Testis (tissue), 3 donors: ENCODE measurements around the gene C17orf78. TPM values are rescaled to one million over a fixed set of nuclear protein-coding genes. Genes with fewer than 3 reads are reported as not detected.
"Not testable (repeated sequence)": the region's sequence is repeated elsewhere in the genome, so short reads cannot be mapped to it uniquely, and the experiment has no call there.

ENCODE experiments used
- DNase-seq: peaks from one replicate; pipeline ENCODE4 v3.0.0-alpha.2; 2019
- H3K27ac ChIP-seq, 2 donors: fragments of 200-600 bp; sonication (generic); one replicate each; pipeline ENCODE4 v1.5.1; 2019
- H3K27me3 ChIP-seq: fragments of 200-600 bp; sonication (generic); one replicate; pipeline ENCODE4 v1.5.1; 2019
- H3K36me3 ChIP-seq: fragments of 200-600 bp; sonication (generic); one replicate; pipeline ENCODE4 v1.5.1; 2017; ENCODE audit warnings: low read depth; ENCODE audit errors: missing control alignments
- H3K4me1 ChIP-seq: fragments of 200-600 bp; sonication (generic); one replicate; pipeline ENCODE4 v1.5.1; 2019
- H3K4me3 ChIP-seq, 2 donors: fragments of 200-600 bp; sonication (generic); one replicate each; pipeline ENCODE4 v1.5.1; 2017 to 2019
- H3K9me3 ChIP-seq: fragments of 200-600 bp; sonication (generic); one replicate; pipeline ENCODE4 v1.5.1; 2017
- CTCF ChIP-seq, 3 experiments: fragments of 450-650 bp in 2 of 3; fragments of 200-600 bp in 1 of 3; sonication (generic) in 1 of 3; IDR thresholded peaks; one replicate each; pipeline ENCODE4 v1.5.1; 2016 to 2019; ENCODE audit warnings: antibody characterized with exemption in 3 of 3, mild to moderate bottlenecking in 2 of 3, moderate library complexity in 1 of 3
- POLR2A ChIP-seq: fragments of 450-650 bp; IDR thresholded peaks from one replicate; pipeline ENCODE4 v1.6.1; 2017; ENCODE audit warnings: antibody characterized with exemption, mild to moderate bottlenecking, moderate library complexity
- WGBS, 2 donors: methylation state at CpG; one replicate each; pipeline ENCODE4 v1.1.5; 2018; 5-methylcytosine and 5-hydroxymethylcytosine counted together
- intact Hi-C: fragments of 100-400 bp; cut with DNase I; formaldehyde crosslinking; loops from one replicate; pipeline ENCODE4 v1.15.1; 2023; ENCODE audit warnings: low total_unique reads
- polyA plus RNA-seq: library from polyadenylated mRNA; stranded (reverse); fragments of 350-450 nt; fragmentation: Illumina TruSeq; extraction: RNeasy Lipid Tissue Mini Kit (QIAGEN cat#74804); gene quantifications from one replicate; pipeline ENCODE4 v1.2.3, GENCODE V29; 2014; ENCODE audit warnings: low read depth, low replicate concordance; ENCODE audit not compliant: insufficient read depth
- total RNA-seq, 2 donors: library from RNA; depleted of rRNA; stranded (reverse); fragments of >200 nt; gene quantifications; one replicate each; pipeline ENCODE4 v1.2.3, GENCODE V29; 2016

The C17orf78 gene
- total and polyA plus RNA-seq, 3 donors from 2014 or later, result 0.56 to 2.7 (median 2.0) TPM

DNA sequence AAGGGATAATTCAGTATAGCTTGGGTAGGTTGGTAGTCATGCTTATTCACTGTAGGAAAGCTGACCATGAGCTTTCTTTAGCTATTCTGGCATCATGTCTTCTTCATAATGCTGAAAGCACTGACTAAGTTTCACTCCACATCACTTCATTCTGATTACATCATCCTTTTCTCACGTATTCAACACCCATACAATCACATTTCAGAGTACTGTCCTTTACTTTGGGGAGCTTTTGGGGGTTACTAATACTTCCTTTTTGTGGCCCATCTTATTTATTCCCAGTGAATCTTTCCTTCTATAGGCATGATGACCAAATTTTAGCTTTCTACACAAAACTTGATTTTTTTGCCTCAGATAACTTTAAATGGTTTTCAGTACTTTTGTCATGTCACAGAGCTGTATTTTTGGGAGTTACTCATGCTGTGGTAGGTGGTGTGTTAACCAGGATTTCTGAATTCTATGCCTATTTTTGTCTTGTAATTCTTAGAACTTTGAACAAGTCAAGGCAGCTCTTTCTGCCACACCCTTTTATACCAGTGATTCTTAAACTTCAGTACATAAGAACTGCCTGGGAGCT, 54.4 kb downstream of the C17orf78 start:
- Histone ChIP-seq H3K4me3 (no peak overlapping the region), H3K4me1 (no peaks in the 10 kb centered on the region), H3K27ac (peak overlapping the region in 1 of 2 donors; percentile 47), H3K36me3 (no peaks in the 10 kb centered on the region), H3K9me3 (no peaks in the 10 kb centered on the region), H3K27me3 (no peaks in the 10 kb centered on the region)
- intact Hi-C loops, result no loop called here
- 82% methylated on average over 1 of the region's 1 CpG for WGBS, 2 donors
- no peak for DNase-seq
- TF ChIP-seq POLR2A (no peak), CTCF (IDR thresholded peaks at IDR 0.05) (no peak)

DNA sequence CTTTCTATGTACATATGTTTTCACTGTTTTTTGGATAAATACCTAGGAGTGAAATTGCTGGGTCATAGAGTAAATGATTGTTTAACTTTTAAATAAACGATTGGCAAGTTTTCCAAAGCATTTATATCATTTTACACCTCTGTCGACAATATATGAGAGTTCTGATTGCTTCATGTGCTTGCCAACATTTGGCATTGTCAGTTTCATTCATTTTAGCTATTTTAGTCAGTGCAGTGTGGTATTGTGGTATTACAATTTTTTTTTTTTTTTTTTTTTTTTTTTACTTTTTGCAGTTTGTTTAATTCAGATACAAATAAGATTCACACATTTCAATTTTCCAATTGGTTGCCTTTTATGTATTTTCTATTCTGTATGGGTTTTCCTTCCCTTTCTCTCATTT, 56.9 kb downstream of the C17orf78 start:
- no peak overlapping the region for H3K4me3 ChIP-seq
- no peaks in the 10 kb centered on the region for H3K36me3 ChIP-seq
- WGBS, 2 donors, result 87 to 97% methylated on average over 2 of the region's 2 CpGs
- intact Hi-C loops, result no loop called here
- no peak for DNase-seq
- H3K4me1 ChIP-seq, result no peaks in the 10 kb centered on the region
- H3K27me3 ChIP-seq, result no peaks in the 10 kb centered on the region
- no peak overlapping the region for H3K27ac ChIP-seq
- no peak for TF ChIP-seq CTCF (IDR thresholded peaks at IDR 0.05)
- no peak for TF ChIP-seq POLR2A
- H3K9me3 ChIP-seq, result no peaks in the 10 kb centered on the region

- TF ChIP-seq CTCF (IDR thresholded peaks at IDR 0.05), result peak in 2 of 3 experiments; percentile 9 to 10
- TF ChIP-seq POLR2A, result no peak
- H3K4me1 ChIP-seq, result no peaks in the 10 kb centered on the region
Measured at GRCh38 chr17:37438141-37438540, 62.4 kb downstream of the C17orf78 start.

DNA sequence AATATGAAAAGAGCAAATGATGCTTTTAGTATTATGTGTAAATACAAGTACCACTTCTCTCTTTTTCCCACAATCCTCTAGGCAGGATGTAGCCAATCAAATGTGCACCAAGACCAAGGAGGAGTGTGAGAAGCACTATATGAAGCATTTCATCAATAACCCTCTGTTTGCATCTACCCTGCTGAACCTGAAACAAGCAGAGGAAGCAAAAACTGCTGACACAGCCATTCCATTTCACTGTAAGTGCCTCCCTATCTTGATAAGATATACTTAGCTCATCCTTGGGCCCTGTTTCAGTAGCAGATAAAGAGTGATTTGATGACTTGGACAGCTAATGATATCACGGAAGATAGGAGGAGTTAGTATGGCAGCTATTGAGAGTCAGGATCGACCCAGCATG, 64.6 kb downstream of the C17orf78 start:
- WGBS, 2 donors, result 94 to 100% methylated on average over 2 of the region's 2 CpGs
- no peak for DNase-seq
- Histone ChIP-seq H3K4me1 (no peaks in the 10 kb centered on the region), H3K36me3 (no peaks in the 10 kb centered on the region), H3K4me3 (no peak overlapping the region), H3K9me3 (no peaks in the 10 kb centered on the region), H3K27ac (no peak overlapping the region), H3K27me3 (no peaks in the 10 kb centered on the region)
- intact Hi-C loops, result no loop called here
- TF ChIP-seq POLR2A, result no peak
- TF ChIP-seq CTCF (IDR thresholded peaks at IDR 0.05), result no peak

More at GRCh38 chr17:37438141-37438540, 62.4 kb downstream of the C17orf78 start:
- H3K27me3 ChIP-seq, result no peaks in the 10 kb centered on the region
- H3K36me3 ChIP-seq, result no peaks in the 10 kb centered on the region
- 80 to 81% methylated on average over 4 of the region's 4 CpGs for WGBS, 2 donors
- H3K4me3 ChIP-seq, result no peak overlapping the region
- intact Hi-C loops, result no loop called here
- no peak for DNase-seq
- no peaks in the 10 kb centered on the region for H3K9me3 ChIP-seq
- H3K27ac ChIP-seq, result no peak overlapping the region

- H3K36me3 ChIP-seq, intact Hi-C loops, DNase-seq, H3K4me1 ChIP-seq, H3K27ac ChIP-seq, H3K4me3 ChIP-seq, H3K9me3 ChIP-seq, H3K27me3 ChIP-seq: not testable (repeated sequence)
- WGBS, 2 donors, result 91 to 92% methylated on average over 12 of the region's 12 CpGs
Measured at GRCh38 chr17:37441369-37442014, 65.7 kb downstream of the C17orf78 start.

Other genes with a start within 250 kb of the C17orf78 start
- 10 to 100 TPM; 43.4 to 65.0 TPM for gene ACACA, start 30.9 kb downstream of the C17orf78 start, total RNA-seq
- gene ACACA, start 30.9 kb downstream of the C17orf78 start, polyA plus RNA-seq, result 56.0 TPM
- 10 to 100 TPM; 44.0 to 62.8 TPM for gene TADA2A, start 30.9 kb downstream of the C17orf78 start, total RNA-seq
- 33.5 TPM for gene TADA2A, start 30.9 kb downstream of the C17orf78 start, polyA plus RNA-seq
- gene DUSP14, start 113.9 kb downstream of the C17orf78 start, total RNA-seq, result 10 to 100 TPM; 36.1 to 38.3 TPM
- 26.6 TPM for gene DUSP14, start 113.9 kb downstream of the C17orf78 start, polyA plus RNA-seq
- 10 to 100 TPM; 50.1 to 54.6 TPM for gene SYNRG, start 233.4 kb downstream of the C17orf78 start, total RNA-seq
- 72.2 TPM for gene SYNRG, start 233.4 kb downstream of the C17orf78 start, polyA plus RNA-seq